Measurements from ENCODE around the gene ELK4. TPM values are rescaled to one million over a fixed set of nuclear protein-coding genes. Genes with fewer than 3 reads are reported as not detected.

ELK4 gene
- total RNA-seq, 2 donors from 2014 or later: 20.2 to 34.4 TPM

DNA sequence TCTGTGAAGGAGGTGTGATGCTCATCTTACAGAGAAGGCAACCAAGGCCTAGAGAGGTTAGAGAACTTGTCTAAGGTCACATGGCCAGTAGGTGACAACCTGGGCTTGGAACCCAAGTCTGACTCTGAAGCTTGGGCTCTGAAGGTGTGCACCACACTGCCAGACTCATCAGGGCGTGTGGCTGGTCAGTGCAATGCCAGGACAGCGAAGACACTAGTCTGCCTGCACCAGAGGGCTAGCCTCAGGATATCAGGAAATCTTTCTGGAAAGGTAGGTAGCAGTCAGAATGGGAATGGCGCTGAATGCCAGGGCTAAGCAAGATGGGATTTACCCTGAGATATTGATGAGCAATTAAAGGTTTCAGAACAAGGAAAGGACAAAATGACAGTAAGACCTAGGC is 34.9 kb downstream of the ELK4 start:
- H3K27me3 ChIP-seq (replicated peaks; ENCODE audit: insufficient read depth): no peaks in the 10 kb centered on the region
- no peak overlapping the region for H3K4me3 ChIP-seq
- TF ChIP-seq, protein P1, sequence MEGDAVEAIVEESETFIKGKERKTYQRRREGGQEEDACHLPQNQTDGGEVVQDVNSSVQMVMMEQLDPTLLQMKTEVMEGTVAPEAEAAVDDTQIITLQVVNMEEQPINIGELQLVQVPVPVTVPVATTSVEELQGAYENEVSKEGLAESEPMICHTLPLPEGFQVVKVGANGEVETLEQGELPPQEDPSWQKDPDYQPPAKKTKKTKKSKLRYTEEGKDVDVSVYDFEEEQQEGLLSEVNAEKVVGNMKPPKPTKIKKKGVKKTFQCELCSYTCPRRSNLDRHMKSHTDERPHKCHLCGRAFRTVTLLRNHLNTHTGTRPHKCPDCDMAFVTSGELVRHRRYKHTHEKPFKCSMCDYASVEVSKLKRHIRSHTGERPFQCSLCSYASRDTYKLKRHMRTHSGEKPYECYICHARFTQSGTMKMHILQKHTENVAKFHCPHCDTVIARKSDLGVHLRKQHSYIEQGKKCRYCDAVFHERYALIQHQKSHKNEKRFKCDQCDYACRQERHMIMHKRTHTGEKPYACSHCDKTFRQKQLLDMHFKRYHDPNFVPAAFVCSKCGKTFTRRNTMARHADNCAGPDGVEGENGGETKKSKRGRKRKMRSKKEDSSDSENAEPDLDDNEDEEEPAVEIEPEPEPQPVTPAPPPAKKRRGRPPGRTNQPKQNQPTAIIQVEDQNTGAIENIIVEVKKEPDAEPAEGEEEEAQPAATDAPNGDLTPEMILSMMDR (IDR thresholded peaks at IDR 0.05): no peak
- DNase-seq (ENCODE audit: low spot score): no peak
- no peaks in the 10 kb centered on the region for H3K36me3 ChIP-seq
- H3K27ac ChIP-seq: no peak overlapping the region
- ATAC-seq (ENCODE audit: insufficient number of reproducible peaks, low FRiP score, low read depth): no peak
- H3K4me1 ChIP-seq (ENCODE audit: control insufficient read depth in 1 of 2, low read depth in 2 of 2): peaks cover 25 to 39% of the 10 kb centered on the region in 2 donors
- no peaks in the 10 kb centered on the region for H3K9me3 ChIP-seq

DNA sequence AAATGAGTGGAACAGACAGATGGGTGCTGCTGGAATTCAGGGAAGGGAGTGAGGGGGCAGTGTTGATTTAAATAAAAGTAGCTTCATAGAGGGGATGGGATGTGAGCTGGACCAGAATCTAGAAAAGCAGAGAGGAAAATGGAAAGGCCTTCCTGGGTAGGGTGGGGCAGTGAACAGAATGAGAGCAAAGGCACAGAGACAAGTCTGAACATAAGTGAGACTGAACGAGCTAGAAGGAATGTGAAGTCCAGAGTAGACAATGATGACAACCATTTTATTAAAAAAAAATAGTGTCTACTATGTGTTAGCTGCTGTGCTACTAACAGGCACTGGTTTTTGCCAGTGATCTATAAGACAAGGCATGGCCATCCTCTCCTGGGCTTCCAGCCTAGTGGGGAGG is 36.0 kb downstream of the ELK4 start:
- Histone ChIP-seq H3K27me3 (replicated peaks; ENCODE audit: insufficient read depth) (no peaks in the 10 kb centered on the region), H3K4me1 (ENCODE audit: control insufficient read depth in 1 of 2, low read depth in 2 of 2) (peaks cover 25 to 42% of the 10 kb centered on the region in 2 donors), H3K27ac (no peak overlapping the region), H3K36me3 (no peaks in the 10 kb centered on the region), H3K4me3 (no peak overlapping the region), H3K9me3 (no peaks in the 10 kb centered on the region)
- no peak for DNase-seq (ENCODE audit: low spot score)
- TF ChIP-seq, protein P1 (IDR thresholded peaks at IDR 0.05): no peak
- no peak for ATAC-seq (ENCODE audit: insufficient number of reproducible peaks, low FRiP score, low read depth)

DNA sequence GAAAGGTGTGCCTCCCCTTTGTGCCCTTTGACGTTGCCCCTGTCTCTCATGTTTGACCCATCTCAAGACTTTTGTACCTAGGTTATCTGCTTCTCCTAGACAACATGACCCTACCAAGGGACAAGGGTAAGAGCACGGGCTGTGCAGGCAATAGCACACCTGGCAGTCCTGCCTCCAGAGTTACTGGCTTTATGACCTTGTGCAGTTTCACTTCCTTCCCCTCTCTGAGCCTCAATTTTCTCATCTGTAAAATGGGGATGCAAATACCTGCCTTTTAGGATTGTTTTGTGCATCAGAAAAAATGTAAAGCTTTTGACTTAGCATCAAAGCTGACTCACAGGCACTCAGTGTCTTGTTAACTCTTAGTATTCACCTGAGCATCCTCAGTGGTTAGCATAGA is 36.4 kb downstream of the ELK4 start:
- H3K36me3 ChIP-seq: no peaks in the 10 kb centered on the region
- DNase-seq (ENCODE audit: low spot score) (no peak), ATAC-seq (ENCODE audit: insufficient number of reproducible peaks, low FRiP score, low read depth) (no peak)
- no peaks in the 10 kb centered on the region for H3K27me3 ChIP-seq (replicated peaks; ENCODE audit: insufficient read depth)
- H3K4me1 ChIP-seq (ENCODE audit: control insufficient read depth in 1 of 2, low read depth in 2 of 2): peaks cover 25 to 41% of the 10 kb centered on the region in 2 donors
- no peak overlapping the region for H3K4me3 ChIP-seq
- TF ChIP-seq, protein P1 (IDR thresholded peaks at IDR 0.05): no peak
- no peaks in the 10 kb centered on the region for H3K9me3 ChIP-seq
- no peak overlapping the region for H3K27ac ChIP-seq

DNA sequence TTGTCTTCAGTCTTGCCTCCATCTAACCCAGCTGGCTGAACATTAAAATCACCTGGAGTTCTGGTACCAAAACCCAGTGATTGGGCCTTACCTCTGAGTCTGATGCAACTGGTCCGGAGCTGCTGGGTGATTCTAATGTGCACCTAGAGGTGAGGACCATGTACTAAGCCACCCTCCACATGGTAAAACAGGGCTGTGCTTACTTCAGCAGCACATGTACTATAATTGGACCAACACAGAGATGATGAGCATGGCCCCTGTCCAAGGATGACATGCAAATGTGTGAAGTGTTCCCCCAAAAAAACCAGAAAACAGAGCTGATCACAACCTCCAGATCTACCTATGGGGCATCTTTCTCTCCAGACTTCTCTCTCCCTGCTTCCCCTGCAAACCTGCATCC is 37.0 kb downstream of the ELK4 start:
- TF ChIP-seq, protein P1 (IDR thresholded peaks at IDR 0.05): no peak
- DNase-seq (ENCODE audit: low spot score) (no peak), ATAC-seq (ENCODE audit: insufficient number of reproducible peaks, low FRiP score, low read depth) (no peak)
- no peaks in the 10 kb centered on the region for H3K27me3 ChIP-seq (replicated peaks; ENCODE audit: insufficient read depth)
- H3K4me3 ChIP-seq: no peak overlapping the region
- H3K36me3 ChIP-seq: no peaks in the 10 kb centered on the region
- H3K27ac ChIP-seq: no peak overlapping the region
- H3K9me3 ChIP-seq: no peaks in the 10 kb centered on the region
- peaks cover 19 to 35% of the 10 kb centered on the region in 2 donors for H3K4me1 ChIP-seq (ENCODE audit: control insufficient read depth in 1 of 2, low read depth in 2 of 2)

DNA sequence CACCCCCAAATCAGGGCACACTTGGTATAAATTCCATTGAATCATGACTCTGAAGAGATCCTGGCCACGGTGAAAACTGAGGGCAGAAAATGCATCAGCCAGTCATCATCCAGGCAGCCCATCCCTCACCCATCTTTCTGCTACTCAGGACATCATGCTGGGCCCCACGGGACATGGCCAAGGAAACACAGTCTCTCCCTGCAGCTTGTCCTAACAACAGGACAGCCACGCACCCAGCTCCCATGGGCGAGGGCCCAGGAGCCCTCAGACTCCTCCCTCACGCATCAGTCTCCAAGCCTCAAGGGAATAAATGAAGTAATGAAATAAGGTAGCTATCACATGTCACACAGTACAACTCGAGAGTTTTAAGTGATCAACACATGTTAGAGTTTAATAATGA is 37.8 kb downstream of the ELK4 start:
- no peaks in the 10 kb centered on the region for H3K36me3 ChIP-seq
- DNase-seq (ENCODE audit: low spot score) (no peak), ATAC-seq (ENCODE audit: insufficient number of reproducible peaks, low FRiP score, low read depth) (no peak)
- no peaks in the 10 kb centered on the region for H3K9me3 ChIP-seq
- no peaks in the 10 kb centered on the region for H3K27me3 ChIP-seq (replicated peaks; ENCODE audit: insufficient read depth)
- no peak overlapping the region for H3K4me3 ChIP-seq
- H3K27ac ChIP-seq: no peak overlapping the region
- H3K4me1 ChIP-seq (ENCODE audit: control insufficient read depth in 1 of 2, low read depth in 2 of 2): peaks cover 15 to 26% of the 10 kb centered on the region in 2 donors
- TF ChIP-seq, protein P1 (IDR thresholded peaks at IDR 0.05): no peak
